Activated CD8-positive, alpha-beta T cell treated with anti-CD3 and anti-CD28 coated beads, Interleukin-2, amount 10 ng/mL, durations not matched to agents 7 days and 5 days (primary cell): ENCODE measurements around the gene MMP2. TPM values are rescaled to one million over a fixed set of nuclear protein-coding genes. Genes with fewer than 3 reads are reported as not detected.

Experiments
- ATAC-seq: fragments of 150-1000 bp; cut with Tn5 transposase; one replicate; pipeline ENCODE4 v1.10.0; 2021; ENCODE audit warnings: moderate library complexity
- CTCF ChIA-PET: fragments of 350-600 bp; sonication (Branson Sonifier 250); formaldehyde crosslinking; loops from one replicate; lab custom pipeline; 2021; ENCODE audit warnings: antibody characterized with exemption; lab: Charles Lee
- POLR2A ChIA-PET: fragments of 350-600 bp; sonication (Branson Sonifier 250); formaldehyde crosslinking; loops from one replicate; lab custom pipeline; 2021; ENCODE audit warnings: antibody characterized with exemption; lab: Charles Lee
- DNase-seq: peaks from one replicate; pipeline ENCODE4 v3.0.0-alpha.2; 2020
- H3K27ac Mint-ChIP-seq: one replicate; pipeline ENCODE4 v1.8.0; 2021; ENCODE audit warnings: mild to moderate bottlenecking, mixed read lengths
- H3K27me3 Mint-ChIP-seq: one replicate; pipeline ENCODE4 v1.8.0; 2021; ENCODE audit warnings: low read depth, mixed read lengths
- H3K36me3 Mint-ChIP-seq: one replicate; pipeline ENCODE4 v1.8.0; 2021; ENCODE audit warnings: low read depth, mixed read lengths
- H3K4me1 Mint-ChIP-seq: one replicate; pipeline ENCODE4 v1.8.0; 2021; ENCODE audit warnings: low read depth, mixed read lengths
- H3K4me3 Mint-ChIP-seq: one replicate; pipeline ENCODE4 v1.8.0; 2021; ENCODE audit warnings: mild to moderate bottlenecking, mixed read lengths
- H3K9me3 Mint-ChIP-seq: one replicate; pipeline ENCODE4 v1.8.0; 2022; ENCODE audit warnings: mixed read lengths; ENCODE audit not compliant: insufficient read depth
- total RNA-seq, 2 experiments: library from RNA; stranded (reverse); gene quantifications; one replicate each; pipeline ENCODE4 v1.2.3, GENCODE V29; 2021

The MMP2 gene
- total RNA-seq, 2 experiments from 2014 or later = not detected

- Mint-ChIP-seq H3K4me1 (no peaks in the 10 kb centered on the region), H3K9me3 (no peaks in the 10 kb centered on the region), H3K27me3 (peaks cover 2% of the 10 kb centered on the region), H3K36me3 (no peaks in the 10 kb centered on the region), H3K4me3 (no peak overlapping the region), H3K27ac (no peak overlapping the region)
- DNase-seq (no peak), ATAC-seq (no peak)
- CTCF ChIA-PET = no interaction called here
- POLR2A ChIA-PET = no interaction called here
These were observed 8.2 kb upstream of the MMP2 start for GRCh38 chr16:55470533-55471371.

- Mint-ChIP-seq H3K27ac (no peak overlapping the region), H3K9me3 (no peaks in the 10 kb centered on the region), H3K4me3 (no peak overlapping the region), H3K4me1 (no peaks in the 10 kb centered on the region), H3K27me3 (peaks cover 4% of the 10 kb centered on the region), H3K36me3 (no peaks in the 10 kb centered on the region)
- no peak for ATAC-seq
- ChIA-PET CTCF (no interaction called here), POLR2A (no interaction called here)
- DNase-seq = no peak
These were observed 7.4 kb upstream of the MMP2 start for GRCh38 chr16:55471448-55472097.

- H3K4me1 Mint-ChIP-seq = no peaks in the 10 kb centered on the region
- H3K9me3 Mint-ChIP-seq = no peaks in the 10 kb centered on the region
- no peak overlapping the region for H3K4me3 Mint-ChIP-seq
- DNase-seq (no peak), ATAC-seq (no peak)
- CTCF ChIA-PET = interaction anchor here (1.3 to 2.4 kb wide), 2 partner anchors 9 to 12 kb away, joined by 4 to 17 read pairs; no protein-coding TSS in a partner anchor
- no peaks in the 10 kb centered on the region for H3K36me3 Mint-ChIP-seq
- H3K27ac Mint-ChIP-seq = no peak overlapping the region
- H3K27me3 Mint-ChIP-seq = peaks cover 20% of the 10 kb centered on the region
- POLR2A ChIA-PET = no interaction called here
These were observed 5.4 kb upstream of the MMP2 start for GRCh38 chr16:55473587-55473986.

- CTCF ChIA-PET = interaction anchor here (2.4 kb wide), 1 partner anchor 10 kb away, joined by 17 read pairs; no protein-coding TSS in a partner anchor
- no peak for DNase-seq
- Mint-ChIP-seq H3K27ac (no peak overlapping the region), H3K36me3 (no peaks in the 10 kb centered on the region), H3K9me3 (no peaks in the 10 kb centered on the region), H3K27me3 (peaks cover 27% of the 10 kb centered on the region), H3K4me3 (no peak overlapping the region), H3K4me1 (peaks cover 1% of the 10 kb centered on the region)
- POLR2A ChIA-PET = no interaction called here
- ATAC-seq = no peak
These were observed 4.2 kb upstream of the MMP2 start for GRCh38 chr16:55474821-55475220.

GRCh38 chr16:55475919-55476318, 3.1 kb upstream of the MMP2 start:
- Mint-ChIP-seq H3K27me3 (peaks cover 37% of the 10 kb centered on the region), H3K4me1 (peaks cover 1% of the 10 kb centered on the region), H3K27ac (no peak overlapping the region), H3K36me3 (no peaks in the 10 kb centered on the region), H3K4me3 (no peak overlapping the region), H3K9me3 (no peaks in the 10 kb centered on the region)
- ChIA-PET CTCF (no interaction called here), POLR2A (no interaction called here)
- DNase-seq = no peak
- ATAC-seq = no peak

GRCh38 chr16:55476625-55477533, 2.1 kb upstream of the MMP2 start:
- DNase-seq (no peak), ATAC-seq (no peak)
- ChIA-PET POLR2A (no interaction called here), CTCF (interaction anchor here (1.2 kb wide), 1 partner anchor 12 kb away, joined by 6 read pairs; no protein-coding TSS in a partner anchor)
- Mint-ChIP-seq H3K4me1 (peaks cover 1% of the 10 kb centered on the region), H3K4me3 (no peak overlapping the region), H3K9me3 (no peaks in the 10 kb centered on the region), H3K27me3 (peaks cover 36% of the 10 kb centered on the region), H3K27ac (no peak overlapping the region), H3K36me3 (no peaks in the 10 kb centered on the region)

- Mint-ChIP-seq H3K27ac (no peak overlapping the region), H3K9me3 (no peaks in the 10 kb centered on the region), H3K27me3 (peaks cover 36% of the 10 kb centered on the region), H3K4me3 (no peak overlapping the region), H3K36me3 (no peaks in the 10 kb centered on the region), H3K4me1 (peaks cover 1% of the 10 kb centered on the region)
- DNase-seq (no peak), ATAC-seq (no peak)
- ChIA-PET POLR2A (no interaction called here), CTCF (interaction anchor here (1.2 kb wide), 1 partner anchor 13 kb away, joined by 6 read pairs; no protein-coding TSS in a partner anchor)
These were observed 1.3 kb upstream of the MMP2 start for GRCh38 chr16:55477736-55478135.

- Mint-ChIP-seq H3K4me3 (no peak overlapping the region), H3K36me3 (no peaks in the 10 kb centered on the region), H3K27me3 (peaks cover 36% of the 10 kb centered on the region), H3K4me1 (peaks cover 1% of the 10 kb centered on the region), H3K27ac (no peak overlapping the region), H3K9me3 (no peaks in the 10 kb centered on the region)
- DNase-seq = no peak
- no peak for ATAC-seq
- CTCF ChIA-PET = no interaction called here
- POLR2A ChIA-PET = no interaction called here
These were observed 587 bp downstream of the MMP2 start for GRCh38 chr16:55479430-55480140.

GRCh38 chr16:55480228-55480655, 1.2 kb downstream of the MMP2 start:
- ChIA-PET POLR2A (no interaction called here), CTCF (no interaction called here)
- H3K36me3 Mint-ChIP-seq = no peaks in the 10 kb centered on the region
- no peak overlapping the region for H3K4me3 Mint-ChIP-seq
- DNase-seq (no peak), ATAC-seq (no peak)
- H3K9me3 Mint-ChIP-seq = no peaks in the 10 kb centered on the region
- H3K4me1 Mint-ChIP-seq = peaks cover 1% of the 10 kb centered on the region
- peaks cover 36% of the 10 kb centered on the region for H3K27me3 Mint-ChIP-seq
- no peak overlapping the region for H3K27ac Mint-ChIP-seq

GRCh38 chr16:55481023-55481422, 2.0 kb downstream of the MMP2 start:
- DNase-seq = no peak
- no peak overlapping the region for H3K4me3 Mint-ChIP-seq
- POLR2A ChIA-PET = no interaction called here
- H3K36me3 Mint-ChIP-seq = no peaks in the 10 kb centered on the region
- H3K27me3 Mint-ChIP-seq = peaks cover 36% of the 10 kb centered on the region
- no peaks in the 10 kb centered on the region for H3K9me3 Mint-ChIP-seq
- no peak overlapping the region for H3K27ac Mint-ChIP-seq
- peaks cover 1% of the 10 kb centered on the region for H3K4me1 Mint-ChIP-seq
- no peak for ATAC-seq
- CTCF ChIA-PET = no interaction called here

GRCh38 chr16:55482056-55482455, 3.1 kb downstream of the MMP2 start:
- no peak overlapping the region for H3K4me3 Mint-ChIP-seq
- H3K4me1 Mint-ChIP-seq = peaks cover 1% of the 10 kb centered on the region
- DNase-seq (no peak), ATAC-seq (no peak)
- H3K36me3 Mint-ChIP-seq = no peaks in the 10 kb centered on the region
- peaks cover 33% of the 10 kb centered on the region for H3K27me3 Mint-ChIP-seq
- H3K27ac Mint-ChIP-seq = no peak overlapping the region
- ChIA-PET CTCF (no interaction called here), POLR2A (no interaction called here)
- no peaks in the 10 kb centered on the region for H3K9me3 Mint-ChIP-seq
